BJ (cell line): Measurements from ENCODE around the gene AKR1B1. TPM values are rescaled to one million over a fixed set of nuclear protein-coding genes. Genes with fewer than 3 reads are reported as not detected.

ENCODE experiments used
- CTCF ChIA-PET: fragments of 350-600 bp; formaldehyde crosslinking; extraction: SDS; loops from one replicate; lab custom pipeline; 2021; ENCODE audit warnings: antibody characterized with exemption, inconsistent platforms; lab: Yijun Ruan, JAX
- POLR2A ChIA-PET: fragments of 300-600 bp; sonication (Branson Sonifier 250); formaldehyde crosslinking; extraction: SDS; loops from one replicate; lab custom pipeline; 2021; ENCODE audit warnings: antibody characterized with exemption; lab: Charles Lee
- DNase-seq: peaks from one replicate; pipeline ENCODE4 v3.0.0-alpha.2; 2011; ENCODE audit warnings: low read depth
- H3K27me3 ChIP-seq: 2 replicates; pipeline ENCODE4 v1.6.0; 2011; ENCODE audit warnings: low read length; ENCODE audit not compliant: control insufficient read depth, insufficient read depth
- H3K36me3 ChIP-seq: 2 replicates; pipeline ENCODE4 v1.5.1; 2011; ENCODE audit warnings: low read length; ENCODE audit not compliant: control insufficient read depth, insufficient read depth
- H3K4me3 ChIP-seq: 2 replicates; pipeline ENCODE4 v1.5.1; 2011; ENCODE audit warnings: low read depth, mild to moderate bottlenecking, control low read depth, low read length
- CTCF ChIP-seq: IDR thresholded peaks from 2 replicates; pipeline ENCODE4 v1.5.1; 2011; ENCODE audit warnings: low read depth, mild to moderate bottlenecking, control low read depth, inconsistent platforms, low read length, moderate library complexity; ENCODE audit not compliant: insufficient read depth
- polyA plus RNA-seq: library from polyadenylated mRNA; depleted of rRNA; stranded (reverse); fragments of >200 nt; gene quantifications from 2 replicates; pipeline ENCODE4 v1.2.3, GENCODE V29; 2011

AKR1B1 gene
- polyA plus RNA-seq, 1 experiment: 331 TPM

- POLR2A ChIA-PET: no interaction called here
- no peak for TF ChIP-seq CTCF
- Histone ChIP-seq H3K36me3 (no peaks in the 10 kb centered on the region), H3K27me3 (no peaks in the 10 kb centered on the region), H3K4me3 (no peak overlapping the region)
- CTCF ChIA-PET: no interaction called here
- DNase-seq: no peak
Observed at GRCh38 chr7:134472572-134473244, 13.8 kb upstream of the AKR1B1 start.

- CTCF ChIA-PET: interaction anchor here (0.8 to 1.9 kb wide), 6 partner anchors 8 to 38 kb away, joined by 3 to 10 read pairs (median 4); no protein-coding TSS in a partner anchor
- no peaks in the 10 kb centered on the region for H3K36me3 ChIP-seq
- no peak overlapping the region for H3K4me3 ChIP-seq
- no peaks in the 10 kb centered on the region for H3K27me3 ChIP-seq
- POLR2A ChIA-PET: no interaction called here
- no peak for TF ChIP-seq CTCF
- DNase-seq: no peak
Observed at GRCh38 chr7:134470864-134471263, 12.0 kb upstream of the AKR1B1 start.

- Histone ChIP-seq H3K4me3 (no peak overlapping the region), H3K27me3 (no peaks in the 10 kb centered on the region), H3K36me3 (no peaks in the 10 kb centered on the region)
- ChIA-PET POLR2A (no interaction called here), CTCF (interaction anchor here (0.7 to 1.6 kb wide), 4 partner anchors 10 to 56 kb away, joined by 3 to 10 read pairs (median 3); no protein-coding TSS in a partner anchor)
- TF ChIP-seq CTCF: no peak
- DNase-seq: no peak
Observed at GRCh38 chr7:134469622-134470021, 10.7 kb upstream of the AKR1B1 start.

GRCh38 chr7:134468475-134468874 lies 9.6 kb upstream of the AKR1B1 start:
- ChIA-PET POLR2A (no interaction called here), CTCF (no interaction called here)
- DNase-seq: no peak
- Histone ChIP-seq H3K4me3 (no peak overlapping the region), H3K27me3 (no peaks in the 10 kb centered on the region), H3K36me3 (no peaks in the 10 kb centered on the region)
- TF ChIP-seq CTCF: no peak

- TF ChIP-seq CTCF: no peak
- no peak for DNase-seq
- no peak overlapping the region for H3K4me3 ChIP-seq
- no peaks in the 10 kb centered on the region for H3K36me3 ChIP-seq
- ChIA-PET POLR2A (no interaction called here), CTCF (no interaction called here)
- H3K27me3 ChIP-seq: no peaks in the 10 kb centered on the region
Observed at GRCh38 chr7:134468054-134468453, 9.2 kb upstream of the AKR1B1 start.
